ENCODE data around the gene SPRR2B. TPM values are rescaled to one million over a fixed set of nuclear protein-coding genes. Genes with fewer than 3 reads are reported as not detected.
"Not testable (repeated sequence)": the region's sequence is repeated elsewhere in the genome, so short reads cannot be mapped to it uniquely, and the experiment has no call there.

The SPRR2B gene
- total RNA-seq, 3 donors from 2014 or later, result not detected

DNA sequence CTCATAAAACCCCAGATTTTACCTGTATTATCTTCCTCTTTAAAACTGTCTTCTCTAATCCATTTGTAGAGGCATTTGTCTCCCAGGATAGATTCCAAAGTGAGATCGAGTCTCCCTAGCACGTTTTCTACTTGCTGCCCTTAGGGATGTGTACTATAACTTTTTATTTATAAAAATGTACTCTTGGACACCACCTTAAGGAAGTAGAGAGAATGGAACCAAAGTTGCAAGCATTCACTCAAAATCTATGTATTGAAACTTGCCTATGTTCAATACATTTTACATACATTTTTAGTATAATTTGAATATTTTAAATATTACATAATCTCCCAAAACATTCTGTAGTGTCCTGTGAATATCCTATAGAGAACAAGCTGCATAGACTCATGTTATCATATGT lies 13.3 kb downstream of the SPRR2B start:
- no peak for DNase-seq (ENCODE audit: low spot score in 2 of 2)
- peaks cover 0 to 3% of the 10 kb centered on the region in 2 donors for H3K27me3 ChIP-seq
- no peak overlapping the region for H3K4me3 ChIP-seq
- no peaks in the 10 kb centered on the region for H3K4me1 ChIP-seq
- intact Hi-C loops (cut with DNase I; ENCODE audit: low total_unique reads), result no loop called here
- no peak for TF ChIP-seq POLR2AphosphoS5 (IDR thresholded peaks at IDR 0.05)
- TF ChIP-seq, protein P1, sequence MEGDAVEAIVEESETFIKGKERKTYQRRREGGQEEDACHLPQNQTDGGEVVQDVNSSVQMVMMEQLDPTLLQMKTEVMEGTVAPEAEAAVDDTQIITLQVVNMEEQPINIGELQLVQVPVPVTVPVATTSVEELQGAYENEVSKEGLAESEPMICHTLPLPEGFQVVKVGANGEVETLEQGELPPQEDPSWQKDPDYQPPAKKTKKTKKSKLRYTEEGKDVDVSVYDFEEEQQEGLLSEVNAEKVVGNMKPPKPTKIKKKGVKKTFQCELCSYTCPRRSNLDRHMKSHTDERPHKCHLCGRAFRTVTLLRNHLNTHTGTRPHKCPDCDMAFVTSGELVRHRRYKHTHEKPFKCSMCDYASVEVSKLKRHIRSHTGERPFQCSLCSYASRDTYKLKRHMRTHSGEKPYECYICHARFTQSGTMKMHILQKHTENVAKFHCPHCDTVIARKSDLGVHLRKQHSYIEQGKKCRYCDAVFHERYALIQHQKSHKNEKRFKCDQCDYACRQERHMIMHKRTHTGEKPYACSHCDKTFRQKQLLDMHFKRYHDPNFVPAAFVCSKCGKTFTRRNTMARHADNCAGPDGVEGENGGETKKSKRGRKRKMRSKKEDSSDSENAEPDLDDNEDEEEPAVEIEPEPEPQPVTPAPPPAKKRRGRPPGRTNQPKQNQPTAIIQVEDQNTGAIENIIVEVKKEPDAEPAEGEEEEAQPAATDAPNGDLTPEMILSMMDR (IDR thresholded peaks at IDR 0.05), result no peak
- TF ChIP-seq POLR2A (IDR thresholded peaks at IDR 0.05), result no peak
- no peaks in the 10 kb centered on the region for H3K9me3 ChIP-seq
- no peak overlapping the region for H3K27ac ChIP-seq
- no peaks in the 10 kb centered on the region for H3K36me3 ChIP-seq

DNA sequence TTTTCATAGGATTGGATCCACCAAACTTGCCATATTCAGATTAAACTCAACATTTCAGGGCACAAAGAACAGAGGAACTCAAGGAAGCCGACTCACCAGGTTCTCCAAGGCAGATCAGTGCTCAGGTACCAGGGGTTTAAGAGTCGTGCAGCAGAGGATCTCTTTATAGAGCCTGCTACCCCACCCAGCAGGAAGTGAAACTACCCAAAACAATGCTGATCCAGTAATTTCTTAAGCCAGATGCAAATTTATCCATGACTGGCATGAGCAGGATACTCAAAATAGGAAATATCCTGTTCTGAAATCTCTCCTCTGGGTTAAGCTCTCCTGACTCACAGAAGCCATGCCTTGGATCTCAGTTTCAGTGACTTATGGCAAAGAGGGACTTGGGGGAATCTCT lies 14.0 kb downstream of the SPRR2B start, which contains the start of gene SPRR2A:
SPRR2A (minus strand) TSS at position 138 of the 400 bp plus-strand sequence. CDS start 777 bp downstream, outside the sequence.
- no peak within 1 kb of the TSS for H3K27ac ChIP-seq
- TF ChIP-seq POLR2AphosphoS5 (IDR thresholded peaks at IDR 0.05), result no peak
- TF ChIP-seq POLR2A (IDR thresholded peaks at IDR 0.05), result no peak
- TF ChIP-seq, protein P1 (IDR thresholded peaks at IDR 0.05), result no peak
- no peak for DNase-seq (ENCODE audit: low spot score in 2 of 2)
- H3K4me1 ChIP-seq, result no peaks in the 10 kb centered on the region
- no peaks in the 10 kb centered on the region for H3K9me3 ChIP-seq
- intact Hi-C loops (cut with DNase I; ENCODE audit: low total_unique reads), result no loop called here
- peaks cover 0 to 3% of the 10 kb centered on the region in 2 donors for H3K27me3 ChIP-seq
- H3K4me3 ChIP-seq, result no peak within 1 kb of the TSS
- no peaks in the 10 kb centered on the region for H3K36me3 ChIP-seq

DNA sequence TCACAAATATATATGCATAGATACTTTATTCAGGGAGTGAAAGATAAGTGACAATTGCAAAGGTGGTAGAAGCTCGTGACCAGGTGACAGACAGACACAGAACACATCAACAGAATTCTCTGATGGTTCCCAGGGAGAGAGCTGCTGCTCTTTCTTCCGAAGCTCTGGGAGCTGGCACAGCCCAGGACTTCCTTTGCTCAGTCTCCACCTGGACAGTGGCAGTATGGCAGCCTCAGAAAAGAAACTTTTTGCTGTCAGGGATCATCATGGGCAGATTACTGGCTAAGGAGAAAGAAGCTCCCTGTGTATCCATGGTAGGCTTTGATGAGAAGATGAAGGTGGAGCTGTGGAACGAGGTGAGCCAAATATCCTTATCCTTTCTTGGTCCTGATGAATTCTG lies 15.3 kb downstream of the SPRR2B start:
- intact Hi-C loops (cut with DNase I; ENCODE audit: low total_unique reads); H3K4me3 ChIP-seq; H3K36me3 ChIP-seq; DNase-seq (ENCODE audit: low spot score in 2 of 2); H3K27me3 ChIP-seq; H3K4me1 ChIP-seq; H3K9me3 ChIP-seq; H3K27ac ChIP-seq: not testable (repeated sequence)

DNA sequence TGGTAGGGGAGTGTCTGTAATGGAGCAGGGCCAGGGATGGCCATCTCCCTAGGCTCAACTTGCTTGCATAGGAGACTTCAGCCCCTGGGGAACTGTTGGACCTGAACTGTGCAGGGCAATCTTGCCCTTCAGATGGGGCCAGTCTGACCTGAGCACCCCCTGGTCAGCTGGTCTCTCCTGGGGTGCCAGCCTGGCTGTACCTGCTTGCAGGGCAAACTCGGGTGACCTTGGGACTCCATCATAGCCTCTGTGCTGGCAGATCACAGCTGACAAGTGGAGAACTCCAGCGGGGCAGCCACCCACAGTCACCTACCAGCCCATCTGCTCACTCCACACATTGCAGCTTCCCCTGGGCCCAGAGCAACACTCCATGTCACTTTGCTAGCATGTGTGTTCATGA lies 22.2 kb downstream of the SPRR2B start:
- no peak overlapping the region for H3K27ac ChIP-seq
- no peaks in the 10 kb centered on the region for H3K36me3 ChIP-seq
- H3K4me3 ChIP-seq, result no peak overlapping the region
- no peaks in the 10 kb centered on the region for H3K27me3 ChIP-seq
- no peaks in the 10 kb centered on the region for H3K9me3 ChIP-seq
- no peaks in the 10 kb centered on the region for H3K4me1 ChIP-seq
- no peak for DNase-seq (ENCODE audit: low spot score in 2 of 2)
- TF ChIP-seq POLR2AphosphoS5 (IDR thresholded peaks at IDR 0.05), result no peak
- no peak for TF ChIP-seq POLR2A (IDR thresholded peaks at IDR 0.05)
- TF ChIP-seq, protein P1 (IDR thresholded peaks at IDR 0.05), result no peak
- intact Hi-C loops (cut with DNase I; ENCODE audit: low total_unique reads), result no loop called here

DNA sequence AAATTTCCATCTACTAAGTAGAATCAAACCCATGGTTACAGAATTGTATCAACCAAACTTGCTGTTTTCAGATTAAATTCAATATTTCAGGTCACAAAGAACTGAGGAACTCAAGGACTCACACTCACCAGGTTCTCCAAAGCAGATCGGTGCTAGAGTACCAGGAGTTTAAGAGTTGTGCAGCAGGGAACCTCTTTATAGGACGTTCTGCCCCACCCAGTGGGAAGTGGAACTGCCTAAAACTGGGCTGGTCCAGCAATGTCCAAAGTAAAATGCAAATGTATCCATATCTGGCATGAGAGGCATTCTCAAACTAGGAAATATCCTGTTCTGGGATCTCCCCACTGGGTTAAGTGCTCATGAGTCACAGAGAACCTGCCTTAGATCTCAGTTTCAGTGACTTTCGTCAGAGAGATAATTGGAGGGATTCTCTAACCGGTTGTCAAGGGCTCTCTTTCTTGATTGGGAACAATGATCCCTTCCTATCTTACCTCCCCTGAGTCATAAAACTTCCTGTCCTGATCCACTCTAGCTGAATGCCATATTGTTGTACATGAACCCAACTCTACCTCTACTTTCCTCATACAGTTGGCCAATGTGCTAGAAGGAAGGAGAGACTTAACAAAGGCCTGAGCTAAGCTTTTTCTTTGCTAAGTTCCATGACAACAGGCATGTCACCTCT lies 30.3 kb downstream of the SPRR2B start, which contains the start of gene SPRR2D:
SPRR2D (minus strand) TSS at position 171 of the 682 bp plus-strand sequence. CDS start 774 bp downstream, outside the sequence.
- intact Hi-C loops (cut with DNase I; ENCODE audit: low total_unique reads), result no loop called here

More for the DNA sequence above, 30.3 kb downstream of the SPRR2B start, which contains the start of gene SPRR2D:
- Histone ChIP-seq H3K27me3 (no peaks in the 10 kb centered on the region), H3K27ac (no peak within 1 kb of the TSS), H3K9me3 (no peaks in the 10 kb centered on the region), H3K4me1 (no peaks in the 10 kb centered on the region), H3K4me3 (no peak within 1 kb of the TSS), H3K36me3 (no peaks in the 10 kb centered on the region)
- DNase-seq (ENCODE audit: low spot score in 2 of 2), result no peak
- no peak for TF ChIP-seq POLR2A (IDR thresholded peaks at IDR 0.05)
- TF ChIP-seq, protein P1 (IDR thresholded peaks at IDR 0.05), result no peak

Measured in breast epithelium (tissue), 4 donors.